Ishikawa (cell line): Measurements from ENCODE around the gene ADAP2.

Experiments used
- CEBPB ChIP-seq: IDR thresholded peaks from 2 replicates; pipeline ENCODE4 v1.6.1; 2012
- CREB1 ChIP-seq: IDR thresholded peaks from 2 replicates; pipeline ENCODE4 v1.6.1; 2012; ENCODE audit warnings: low read depth
- EGR1 ChIP-seq: IDR thresholded peaks from 2 replicates; pipeline ENCODE4 v1.6.1; 2012
- EP300 ChIP-seq: IDR thresholded peaks from 2 replicates; pipeline ENCODE4 v1.6.1; 2012; ENCODE audit warnings: borderline replicate concordance
- FOXM1 ChIP-seq: IDR thresholded peaks from 2 replicates; pipeline ENCODE4 v1.6.1; 2012; ENCODE audit warnings: low read depth, borderline replicate concordance
- NFIC ChIP-seq: IDR thresholded peaks from 2 replicates; pipeline ENCODE4 v1.6.1; 2012
- RAD21 ChIP-seq: IDR thresholded peaks from 2 replicates; pipeline ENCODE4 v1.6.1; 2012; ENCODE audit warnings: low read depth
- TAF1 ChIP-seq: IDR thresholded peaks from 2 replicates; pipeline ENCODE4 v1.6.1; 2012; ENCODE audit warnings: low read depth, mild to moderate bottlenecking
- TCF12 ChIP-seq: IDR thresholded peaks from 2 replicates; pipeline ENCODE4 v1.6.1; 2012; ENCODE audit warnings: low read depth
- TEAD4 ChIP-seq: IDR thresholded peaks from 2 replicates; pipeline ENCODE4 v1.6.1; 2012
- YY1 ChIP-seq: IDR thresholded peaks from 2 replicates; pipeline ENCODE4 v1.6.1; 2012; ENCODE audit warnings: low read depth
- ZBTB7A ChIP-seq: IDR thresholded peaks from 2 replicates; pipeline ENCODE4 v1.6.1; 2012; ENCODE audit warnings: low read depth
- TF ChIP-seq, protein P1 (sequence below): IDR thresholded peaks from 2 replicates; pipeline ENCODE4 v1.6.1; 2012
- TF ChIP-seq, protein P2 (sequence below): IDR thresholded peaks from 2 replicates; pipeline ENCODE4 v1.6.1; 2012
- TF ChIP-seq, protein P3 (sequence below): IDR thresholded peaks from 2 replicates; pipeline ENCODE4 v1.6.1; 2012; ENCODE audit warnings: low read depth, mild to moderate bottlenecking

Gene ADAP2

DNA sequence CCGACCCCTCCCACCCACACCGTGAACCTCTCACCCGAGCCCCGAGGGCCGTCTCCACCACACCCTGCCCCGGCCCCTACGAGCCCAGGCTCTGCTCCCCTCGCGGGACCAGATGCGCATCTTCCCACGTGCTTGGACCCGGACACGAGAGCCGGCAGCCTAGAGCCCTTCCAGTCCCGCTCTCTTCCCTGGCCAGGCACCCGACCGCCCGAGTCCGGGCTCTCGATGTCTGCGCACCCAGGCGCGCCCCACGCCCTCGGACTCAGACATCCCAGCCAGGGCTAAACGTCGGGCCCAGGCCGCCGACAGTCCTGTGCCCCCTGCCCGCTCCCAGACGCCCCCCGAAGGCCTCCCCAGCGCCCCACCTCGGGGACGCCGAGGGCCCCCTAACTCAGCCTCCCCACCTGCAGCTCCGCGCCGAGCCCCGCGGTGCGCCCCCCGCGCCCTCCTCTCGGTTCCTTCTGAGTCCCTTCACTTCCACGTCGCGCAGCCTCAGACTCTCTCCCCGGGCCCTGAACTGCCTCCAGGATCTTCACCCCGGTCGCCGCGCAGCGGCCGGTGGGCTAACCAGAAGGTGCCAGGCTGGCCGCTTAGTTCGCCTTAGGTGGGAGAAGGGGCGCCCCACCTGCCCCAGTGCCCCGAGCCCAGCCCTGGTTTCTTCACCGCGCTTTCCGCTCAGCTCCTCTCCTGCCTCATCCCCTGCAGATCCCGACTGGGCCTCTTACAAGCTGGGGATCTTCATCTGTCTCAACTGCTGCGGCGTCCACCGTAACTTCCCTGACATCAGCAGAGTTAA, 688 bp downstream of the ADAP2 start:
- no peak for TF ChIP-seq TEAD4
- TF ChIP-seq, protein P1, sequence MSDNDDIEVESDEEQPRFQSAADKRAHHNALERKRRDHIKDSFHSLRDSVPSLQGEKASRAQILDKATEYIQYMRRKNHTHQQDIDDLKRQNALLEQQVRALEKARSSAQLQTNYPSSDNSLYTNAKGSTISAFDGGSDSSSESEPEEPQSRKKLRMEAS: peak; percentile 65
- peak; percentile 10; the same call in 1 of the 2 replicates for TF ChIP-seq ZBTB7A
- TF ChIP-seq, protein P2, sequence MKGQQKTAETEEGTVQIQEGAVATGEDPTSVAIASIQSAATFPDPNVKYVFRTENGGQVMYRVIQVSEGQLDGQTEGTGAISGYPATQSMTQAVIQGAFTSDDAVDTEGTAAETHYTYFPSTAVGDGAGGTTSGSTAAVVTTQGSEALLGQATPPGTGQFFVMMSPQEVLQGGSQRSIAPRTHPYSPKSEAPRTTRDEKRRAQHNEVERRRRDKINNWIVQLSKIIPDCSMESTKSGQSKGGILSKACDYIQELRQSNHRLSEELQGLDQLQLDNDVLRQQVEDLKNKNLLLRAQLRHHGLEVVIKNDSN: no peak

DNA sequence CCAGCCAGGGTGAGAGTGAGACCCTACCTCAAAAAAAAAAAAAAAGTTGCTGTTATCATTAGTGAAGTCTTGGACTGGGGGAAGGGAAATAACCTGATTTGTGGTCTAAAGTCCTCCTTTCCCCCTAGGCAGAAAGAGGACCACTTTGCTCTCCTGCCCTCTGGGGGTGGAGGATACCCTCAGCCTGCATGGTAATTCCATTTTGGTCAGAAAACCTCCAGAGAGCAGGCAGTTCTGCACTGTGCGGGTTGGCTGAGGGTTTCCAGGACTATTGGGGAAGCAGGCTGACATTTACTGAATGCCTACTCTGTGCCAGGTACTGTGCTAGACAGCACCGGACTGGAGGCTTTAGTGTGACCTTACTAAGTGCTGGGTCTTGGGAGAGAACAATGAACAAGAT, 2.6 kb downstream of the ADAP2 start:
- TF ChIP-seq CREB1: no peak
- TF ChIP-seq EP300: no peak
- TF ChIP-seq, protein P3, sequence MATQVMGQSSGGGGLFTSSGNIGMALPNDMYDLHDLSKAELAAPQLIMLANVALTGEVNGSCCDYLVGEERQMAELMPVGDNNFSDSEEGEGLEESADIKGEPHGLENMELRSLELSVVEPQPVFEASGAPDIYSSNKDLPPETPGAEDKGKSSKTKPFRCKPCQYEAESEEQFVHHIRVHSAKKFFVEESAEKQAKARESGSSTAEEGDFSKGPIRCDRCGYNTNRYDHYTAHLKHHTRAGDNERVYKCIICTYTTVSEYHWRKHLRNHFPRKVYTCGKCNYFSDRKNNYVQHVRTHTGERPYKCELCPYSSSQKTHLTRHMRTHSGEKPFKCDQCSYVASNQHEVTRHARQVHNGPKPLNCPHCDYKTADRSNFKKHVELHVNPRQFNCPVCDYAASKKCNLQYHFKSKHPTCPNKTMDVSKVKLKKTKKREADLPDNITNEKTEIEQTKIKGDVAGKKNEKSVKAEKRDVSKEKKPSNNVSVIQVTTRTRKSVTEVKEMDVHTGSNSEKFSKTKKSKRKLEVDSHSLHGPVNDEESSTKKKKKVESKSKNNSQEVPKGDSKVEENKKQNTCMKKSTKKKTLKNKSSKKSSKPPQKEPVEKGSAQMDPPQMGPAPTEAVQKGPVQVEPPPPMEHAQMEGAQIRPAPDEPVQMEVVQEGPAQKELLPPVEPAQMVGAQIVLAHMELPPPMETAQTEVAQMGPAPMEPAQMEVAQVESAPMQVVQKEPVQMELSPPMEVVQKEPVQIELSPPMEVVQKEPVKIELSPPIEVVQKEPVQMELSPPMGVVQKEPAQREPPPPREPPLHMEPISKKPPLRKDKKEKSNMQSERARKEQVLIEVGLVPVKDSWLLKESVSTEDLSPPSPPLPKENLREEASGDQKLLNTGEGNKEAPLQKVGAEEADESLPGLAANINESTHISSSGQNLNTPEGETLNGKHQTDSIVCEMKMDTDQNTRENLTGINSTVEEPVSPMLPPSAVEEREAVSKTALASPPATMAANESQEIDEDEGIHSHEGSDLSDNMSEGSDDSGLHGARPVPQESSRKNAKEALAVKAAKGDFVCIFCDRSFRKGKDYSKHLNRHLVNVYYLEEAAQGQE: no peak
- no peak for TF ChIP-seq TEAD4
- TF ChIP-seq TCF12: no peak
- TF ChIP-seq, protein P1: no peak
- TF ChIP-seq CEBPB: no peak
- TF ChIP-seq, protein P2: no peak
- TF ChIP-seq RAD21: no peak
- TF ChIP-seq TAF1: no peak
- no peak for TF ChIP-seq ZBTB7A
- TF ChIP-seq FOXM1: no peak
- TF ChIP-seq YY1: no peak

DNA sequence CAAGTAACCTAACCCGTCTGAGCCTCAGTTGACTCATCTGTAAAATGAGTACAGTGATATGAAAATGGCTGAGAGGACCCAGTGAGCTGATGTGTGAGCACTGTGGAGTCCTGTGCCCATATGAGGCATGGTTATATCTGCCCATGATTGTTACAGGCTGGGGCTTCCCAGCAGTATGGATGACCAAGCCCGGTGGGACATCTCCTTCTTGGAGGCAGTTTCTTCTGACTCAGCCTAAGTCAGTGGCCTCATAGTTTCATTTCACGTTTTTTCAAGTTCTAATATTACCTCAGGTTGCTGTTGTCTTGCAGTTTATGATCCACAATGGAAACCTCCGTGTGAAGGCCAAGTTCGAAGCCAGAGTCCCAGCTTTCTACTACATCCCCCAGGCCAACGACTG, 4.8 kb downstream of the ADAP2 start:
- TF ChIP-seq, protein P3: no peak

DNA sequence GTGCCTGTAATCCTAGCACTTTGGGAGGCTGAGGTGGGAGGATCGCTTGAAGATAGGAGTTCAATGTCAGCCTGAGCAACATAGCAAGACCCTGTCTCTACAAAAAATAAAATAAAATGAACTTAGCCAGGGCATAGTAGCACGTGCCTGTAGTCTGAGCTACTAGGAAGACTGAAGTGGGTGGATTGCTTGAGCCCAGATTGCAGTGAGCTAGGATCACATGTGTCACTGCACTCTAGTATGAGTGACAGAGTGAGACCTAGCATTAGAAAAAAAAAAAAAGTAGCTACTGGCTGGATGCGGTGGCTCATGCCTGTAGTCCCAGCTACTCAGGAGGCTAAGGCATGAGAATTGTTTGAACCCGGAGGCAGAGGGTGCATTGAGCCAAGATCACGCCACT, 6.0 kb downstream of the ADAP2 start:
- no peak for TF ChIP-seq FOXM1
- no peak for TF ChIP-seq CEBPB
- TF ChIP-seq, protein P3: no peak
- TF ChIP-seq RAD21: no peak
- no peak for TF ChIP-seq YY1
- no peak for TF ChIP-seq TEAD4
- TF ChIP-seq, protein P1: no peak
- no peak for TF ChIP-seq EGR1
- no peak for TF ChIP-seq ZBTB7A
- no peak for TF ChIP-seq CREB1
- TF ChIP-seq EP300: no peak
- TF ChIP-seq NFIC: no peak
- TF ChIP-seq TCF12: no peak
- TF ChIP-seq, protein P2: no peak
- no peak for TF ChIP-seq TAF1
